MV-4-11 (cell line): ENCODE data around the gene IWS1.
"Not testable (repeated sequence)": the region's sequence is repeated elsewhere in the genome, so short reads cannot be mapped to it uniquely, and the experiment has no call there.

Source experiments
- DNase-seq: peaks from one replicate; lab custom pipeline; 2025; lab: John Stamatoyannopoulos, UW

The IWS1 gene

DNA sequence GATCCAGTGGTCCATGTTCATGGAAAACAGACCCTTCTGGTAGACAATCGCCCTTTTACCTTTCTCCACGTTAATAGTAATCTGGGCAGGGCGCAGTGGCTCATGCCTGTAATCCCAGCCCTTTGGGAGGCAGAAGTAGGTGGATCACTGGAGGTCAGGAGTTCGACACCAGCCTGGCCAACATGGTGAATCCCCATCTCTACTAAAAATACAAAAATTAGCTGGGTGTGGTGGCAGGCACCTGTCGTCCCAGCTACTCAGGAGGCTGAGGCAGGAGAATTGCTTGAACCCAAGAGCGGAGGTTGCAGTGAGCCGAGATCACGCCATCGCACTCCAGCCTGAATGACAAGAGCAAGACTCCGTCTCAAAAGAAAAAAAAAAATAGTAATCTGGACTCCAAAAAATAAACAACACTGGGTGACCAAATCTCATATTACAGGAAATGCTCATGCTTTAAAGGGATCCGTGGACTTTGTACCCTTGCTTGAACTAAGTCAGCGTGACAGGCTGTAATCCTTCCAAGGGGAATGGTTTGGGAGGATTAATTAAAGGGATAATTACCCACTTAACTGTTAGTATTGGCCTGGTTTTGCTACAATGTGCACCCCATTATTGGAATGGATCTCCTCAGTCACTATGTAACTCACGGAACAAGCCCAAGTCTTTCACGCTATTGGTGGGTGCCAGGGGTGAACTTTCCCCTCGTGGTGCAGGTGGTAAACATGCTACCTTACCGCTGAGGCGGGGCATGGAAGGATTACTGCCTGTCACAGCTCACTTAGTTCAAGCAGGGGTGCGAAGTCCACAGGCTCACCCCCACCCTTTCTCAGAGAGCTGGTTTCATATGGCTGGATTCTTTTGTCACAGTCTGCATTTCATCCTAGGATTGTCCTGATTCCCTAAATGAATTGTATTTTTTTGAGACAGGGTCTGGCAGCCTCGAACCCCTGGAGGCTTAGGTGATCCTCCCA, 71.4 kb downstream of the IWS1 start:
- no peak for DNase-seq

GRCh38 chr2:127453392-127454171, 72.7 kb downstream of the IWS1 start:
- DNase-seq = no peak

DNA sequence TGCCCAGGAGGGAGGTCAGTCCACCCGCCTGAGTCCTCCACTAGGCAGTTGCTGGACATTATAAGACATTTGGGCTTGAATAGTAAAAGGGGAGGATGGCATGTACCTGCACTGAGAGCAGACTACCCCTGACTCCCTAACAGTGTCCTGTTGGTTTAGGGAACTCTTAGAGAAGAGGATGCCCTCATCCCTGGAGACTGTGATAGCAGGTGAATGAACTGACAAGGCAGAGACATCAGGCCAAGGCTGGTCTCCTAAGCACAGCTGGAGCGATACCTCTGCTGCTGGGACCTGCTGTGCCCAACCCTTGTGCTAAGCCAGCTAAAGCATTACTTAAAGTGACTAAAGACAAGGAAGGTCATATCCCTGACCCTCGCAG, 73.3 kb downstream of the IWS1 start:
- DNase-seq = no peak

GRCh38 chr2:127452423-127452822, 73.9 kb downstream of the IWS1 start:
- not testable (repeated sequence) for DNase-seq

GRCh38 chr2:127451981-127452380, 74.3 kb downstream of the IWS1 start:
- no peak for DNase-seq

GRCh38 chr2:127449898-127450297, 76.4 kb downstream of the IWS1 start:
- DNase-seq = no peak

GRCh38 chr2:127449414-127449813, 76.9 kb downstream of the IWS1 start:
- DNase-seq = no peak

DNA sequence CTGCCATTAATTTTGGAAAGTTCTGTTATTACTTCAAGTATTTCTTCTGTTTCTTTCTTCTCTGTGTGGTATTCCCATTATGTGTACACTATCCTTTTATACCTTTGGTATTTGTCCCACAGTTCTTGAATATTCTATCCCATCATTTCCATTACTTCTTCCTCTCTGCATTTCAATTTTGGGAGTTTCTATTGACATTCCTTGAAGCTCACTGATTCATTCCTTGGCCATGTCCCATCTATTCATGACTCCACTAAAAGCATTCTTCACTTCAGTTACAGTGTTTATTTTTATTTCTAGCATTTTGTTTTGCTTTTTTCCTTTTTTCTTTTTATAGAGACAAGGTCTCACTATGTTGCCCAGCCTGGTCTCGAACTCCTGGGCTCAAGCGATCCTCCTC, 77.8 kb downstream of the IWS1 start:
- no peak for DNase-seq

DNA sequence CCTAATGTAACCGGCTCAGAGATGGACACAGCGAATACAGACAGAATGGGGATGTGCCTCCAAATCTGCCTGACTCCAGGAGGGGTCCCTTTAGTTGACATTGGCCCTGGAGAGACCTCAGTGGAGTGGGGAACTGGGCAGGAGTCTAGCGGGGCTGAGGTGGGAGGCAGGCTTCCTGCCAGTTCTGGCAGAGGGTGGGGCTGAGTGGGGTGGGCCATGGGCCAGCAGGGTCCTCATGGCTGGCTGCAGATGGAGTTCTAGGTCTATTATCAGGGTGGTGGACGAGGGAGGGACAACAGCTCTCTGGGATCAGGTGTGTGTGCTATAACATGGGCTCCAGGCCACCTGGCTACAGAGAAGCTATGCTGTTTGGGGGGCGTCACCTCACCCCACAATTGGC, 86.9 kb downstream of the IWS1 start:
- no peak for DNase-seq

- DNase-seq = no peak
Measured at GRCh38 chr2:127437781-127438726, 88.2 kb downstream of the IWS1 start.

- no peak for DNase-seq
Measured at GRCh38 chr2:127437056-127437455, 89.2 kb downstream of the IWS1 start.

DNA sequence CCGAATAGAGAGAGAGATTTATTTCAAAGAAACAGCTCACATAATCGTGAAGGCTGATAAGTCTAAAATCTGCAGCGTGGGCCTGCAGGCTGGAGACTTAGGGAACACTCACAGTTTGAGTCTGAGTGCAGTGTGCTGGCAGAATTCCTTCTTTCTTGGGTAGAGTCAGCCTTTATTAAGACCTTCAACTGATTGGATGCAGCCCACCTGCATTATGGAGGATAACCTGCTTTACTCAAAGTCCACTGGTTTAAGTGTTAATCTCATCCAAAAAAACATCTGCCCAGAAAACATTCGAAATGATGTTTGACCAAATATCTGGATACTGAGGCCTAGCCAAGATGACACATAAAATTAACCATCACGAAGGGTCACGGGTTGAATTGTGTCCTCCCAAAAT, 91.8 kb downstream of the IWS1 start:
- DNase-seq = no peak

- DNase-seq = no peak
Measured at GRCh38 chr2:127431408-127432023, 94.8 kb downstream of the IWS1 start.
